HG03280 (cell line): Measurements from ENCODE around the gene PFN3.

Experiments
- ATAC-seq: cut with Tn5 transposase; IDR thresholded peaks from one replicate; pipeline ENCODE4 v1.9.1; 2021; ENCODE audit warnings: mild to moderate bottlenecking, moderate library complexity; ENCODE audit not compliant: unreplicated experiment

Gene PFN3

GRCh38 chr5:177399997-177400868, at the start of gene PFN3:
Gene PFN3 (minus strand): TSS chr5:177400661. CDS start chr5:177400576, 85 bp downstream.
- no peak for ATAC-seq

GRCh38 chr5:177449140-177450061, 48.9 kb upstream of the PFN3 start:
- no peak for ATAC-seq

- no peak for ATAC-seq
Measured at GRCh38 chr5:177448244-177448950, 47.9 kb upstream of the PFN3 start.

GRCh38 chr5:177447611-177448243, 47.3 kb upstream of the PFN3 start:
- no peak for ATAC-seq

GRCh38 chr5:177447066-177447610, 46.7 kb upstream of the PFN3 start:
- ATAC-seq = peak; percentile 42

- peak; percentile 57 for ATAC-seq
Measured at GRCh38 chr5:177446200-177447065, 46.0 kb upstream of the PFN3 start, which contains the start of gene PRR7. Gene PRR7 (plus strand): TSS chr5:177446814. CDS start chr5:177455068, 8,254 bp downstream.

GRCh38 chr5:177445917-177446199, 45.4 kb upstream of the PFN3 start:
- no peak for ATAC-seq

- no peak for ATAC-seq
Measured at GRCh38 chr5:177445052-177445916, 44.8 kb upstream of the PFN3 start.

- ATAC-seq = no peak
Measured at GRCh38 chr5:177444106-177445051, 43.9 kb upstream of the PFN3 start.

- no peak for ATAC-seq
Measured at GRCh38 chr5:177443144-177443983, 42.9 kb upstream of the PFN3 start.

GRCh38 chr5:177442066-177442826, 41.8 kb upstream of the PFN3 start:
- ATAC-seq = no peak

GRCh38 chr5:177440990-177441780, 40.7 kb upstream of the PFN3 start:
- no peak for ATAC-seq

GRCh38 chr5:177440211-177440989, 39.9 kb upstream of the PFN3 start:
- no peak for ATAC-seq

- ATAC-seq = no peak
Measured at GRCh38 chr5:177439518-177440053, 39.1 kb upstream of the PFN3 start.
